GM04504 (cell line): Measurements from ENCODE around the gene CCDC83.
"Not testable (repeated sequence)": the region's sequence is repeated elsewhere in the genome, so short reads cannot be mapped to it uniquely, and the experiment has no call there.

Source experiments
- DNase-seq: peaks from one replicate; pipeline ENCODE4 v3.0.0-alpha.2; 2012; ENCODE audit warnings: low read depth

CCDC83 gene

GRCh38 chr11:85835729-85836128 is 19.5 kb upstream of the CCDC83 start:
- DNase-seq = no peak

DNA sequence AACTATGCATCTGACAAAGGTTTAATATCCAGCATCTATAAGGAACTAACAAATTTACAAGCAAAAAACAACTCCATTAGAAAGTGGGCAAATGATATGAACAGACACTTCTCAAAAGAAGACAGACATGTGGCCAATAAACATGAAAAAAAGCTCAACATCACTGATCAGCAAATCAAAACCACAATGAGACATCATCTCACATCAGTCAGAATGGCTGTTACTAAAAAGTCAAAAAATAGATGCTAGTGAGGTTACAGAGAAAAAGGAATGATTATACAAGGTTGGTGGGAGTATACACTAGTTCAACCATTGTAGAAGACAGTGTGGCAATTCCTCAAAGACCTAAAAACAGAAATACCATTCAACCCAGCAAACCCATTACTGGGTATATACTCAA is 14.3 kb upstream of the CCDC83 start:
- DNase-seq = not testable (repeated sequence)

- no peak for DNase-seq
These were observed 11.3 kb upstream of the CCDC83 start for GRCh38 chr11:85843929-85844328.

DNA sequence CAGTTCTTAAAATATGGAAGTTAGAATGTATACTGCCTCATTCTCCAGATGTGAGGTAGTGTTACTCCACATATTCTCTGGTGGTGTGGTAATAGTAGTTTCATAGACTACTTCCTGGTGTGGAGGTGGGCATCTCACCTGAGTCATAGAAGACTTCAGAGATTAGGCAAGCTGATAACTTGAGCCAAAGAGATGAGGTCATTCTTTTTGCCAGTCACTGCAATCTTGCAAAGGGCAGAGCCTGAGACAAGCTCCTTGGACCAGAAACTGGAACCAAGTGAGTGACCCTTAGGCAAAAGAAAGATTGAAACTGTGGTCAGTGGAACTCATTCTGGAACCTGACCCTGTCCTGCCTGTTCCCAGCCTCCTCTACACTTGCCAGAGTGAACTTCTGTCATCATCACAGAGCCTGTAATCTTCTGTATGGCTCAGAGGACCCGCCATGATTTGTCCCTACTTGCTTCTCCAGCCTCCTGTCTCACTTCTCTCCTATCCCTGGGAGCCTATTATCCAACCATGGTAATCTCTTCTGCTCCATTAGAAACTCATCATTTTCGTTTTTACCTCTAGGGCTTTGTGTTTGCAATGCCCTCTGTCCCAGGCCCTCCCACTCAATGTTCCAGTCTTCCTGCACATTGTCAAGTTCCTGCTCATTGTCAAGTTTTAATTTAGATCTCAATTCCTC is 10.6 kb upstream of the CCDC83 start:
- no peak for DNase-seq

GRCh38 chr11:85845124-85845631 is 10.0 kb upstream of the CCDC83 start:
- no peak for DNase-seq

GRCh38 chr11:85847436-85847835 is 7.7 kb upstream of the CCDC83 start:
- no peak for DNase-seq

DNA sequence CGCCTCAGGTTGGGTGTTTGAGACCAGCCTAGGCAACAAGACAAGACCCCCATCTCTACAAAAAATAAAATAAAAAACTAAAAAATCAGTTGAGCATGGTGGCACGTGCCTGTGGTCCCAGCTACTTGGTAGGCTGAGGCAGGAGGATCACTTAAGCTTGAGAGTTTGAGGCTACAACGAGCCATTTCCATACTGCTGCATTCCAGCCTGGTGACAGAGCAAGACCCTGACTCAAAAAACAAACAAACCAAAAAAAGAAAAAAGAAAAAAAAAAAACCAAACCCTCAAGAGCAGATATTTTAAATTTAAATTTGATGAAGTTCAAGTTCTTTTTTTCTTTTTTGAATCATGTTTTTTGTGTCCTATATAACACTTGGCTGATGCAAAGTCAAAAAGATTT is 7.2 kb upstream of the CCDC83 start:
- no peak for DNase-seq

DNA sequence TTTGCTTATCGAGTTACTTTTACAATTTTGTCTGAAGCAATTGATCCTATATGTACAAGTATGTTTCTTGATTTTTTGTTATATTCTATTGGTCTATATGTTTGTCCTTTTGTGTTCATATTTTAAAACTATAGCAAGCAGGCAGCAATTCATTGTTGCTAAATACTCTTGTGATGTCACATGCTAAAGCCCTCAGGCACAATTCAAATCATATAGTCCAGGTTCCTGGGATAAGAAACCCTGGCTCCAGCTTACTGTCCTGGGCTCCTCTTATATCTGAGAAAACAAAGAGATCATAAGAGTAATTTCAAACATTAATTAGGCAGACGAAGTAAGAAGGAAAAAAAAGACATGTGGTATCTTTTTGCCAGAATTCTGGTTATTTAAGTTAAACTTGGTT is 6.6 kb upstream of the CCDC83 start:
- no peak for DNase-seq

- DNase-seq = not testable (repeated sequence)
These were observed 2.4 kb upstream of the CCDC83 start for GRCh38 chr11:85852754-85853153.

DNA sequence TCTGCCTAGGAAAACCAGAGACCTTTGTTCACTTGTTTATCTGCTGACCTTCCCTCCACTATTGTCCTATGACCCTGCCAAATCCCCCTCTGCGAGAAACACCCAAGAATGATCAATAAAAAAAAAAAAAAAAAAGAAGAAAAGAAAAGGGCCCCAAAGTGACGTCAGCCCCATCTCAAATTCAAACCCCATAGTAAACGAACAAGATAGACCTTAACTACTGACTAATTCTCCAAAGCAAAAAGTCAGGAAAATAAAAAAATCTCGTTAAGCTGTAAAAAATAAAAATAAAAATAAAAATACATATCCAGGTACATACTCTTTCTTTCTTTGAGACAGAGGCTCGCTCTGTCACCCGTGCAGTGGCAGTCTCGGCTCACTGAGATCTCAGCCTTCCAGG is 1.6 kb upstream of the CCDC83 start:
- not testable (repeated sequence) for DNase-seq

DNA sequence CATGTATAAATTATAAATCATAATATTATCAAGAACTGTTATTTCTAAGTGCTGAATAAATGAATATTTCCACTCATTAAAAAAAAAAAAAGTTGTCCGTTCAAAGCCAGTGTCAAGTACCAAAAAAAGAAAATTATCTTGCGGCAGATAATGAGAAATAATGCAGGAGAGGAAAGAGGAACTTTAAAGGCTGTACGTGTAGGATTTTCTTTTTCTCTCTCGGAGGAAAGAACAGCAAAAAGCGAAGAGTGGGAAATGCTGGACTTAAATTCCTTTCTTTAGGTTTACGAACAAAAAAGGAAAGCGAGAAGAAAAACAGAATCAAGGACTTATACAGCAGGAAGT is 999 bp upstream of the CCDC83 start:
- no peak for DNase-seq

GRCh38 chr11:85854557-85855340 is 434 bp upstream of the CCDC83 start:
- peak; percentile 77 for DNase-seq

GRCh38 chr11:85857098-85857497 is 1.9 kb downstream of the CCDC83 start:
- no peak for DNase-seq

GRCh38 chr11:85859541-85859940 is 4.4 kb downstream of the CCDC83 start:
- not testable (repeated sequence) for DNase-seq

DNA sequence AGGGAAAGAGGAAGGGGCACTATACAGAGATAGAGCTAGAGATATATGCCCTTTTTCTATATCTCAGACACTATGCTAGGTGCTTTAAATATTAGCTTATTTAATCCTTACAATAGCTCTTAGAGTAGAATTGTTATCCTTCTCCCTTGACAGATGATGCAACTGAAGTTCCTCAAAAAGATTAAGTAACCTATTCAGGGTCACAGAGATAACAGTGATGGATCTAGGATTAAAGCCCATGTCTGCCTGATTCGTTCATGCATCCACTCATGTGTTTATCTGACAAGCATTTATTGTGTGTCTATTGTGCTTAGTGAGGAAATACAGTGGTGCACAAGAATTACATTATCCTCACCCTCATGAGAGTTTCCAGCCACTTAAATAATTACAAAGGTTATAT is 8.7 kb downstream of the CCDC83 start:
- DNase-seq = no peak

- no peak for DNase-seq
These were observed 11.1 kb downstream of the CCDC83 start for GRCh38 chr11:85866137-85866827.

GRCh38 chr11:85867751-85868150 is 12.6 kb downstream of the CCDC83 start:
- DNase-seq = no peak

- no peak for DNase-seq
These were observed 14.6 kb downstream of the CCDC83 start for GRCh38 chr11:85869781-85870180.

DNA sequence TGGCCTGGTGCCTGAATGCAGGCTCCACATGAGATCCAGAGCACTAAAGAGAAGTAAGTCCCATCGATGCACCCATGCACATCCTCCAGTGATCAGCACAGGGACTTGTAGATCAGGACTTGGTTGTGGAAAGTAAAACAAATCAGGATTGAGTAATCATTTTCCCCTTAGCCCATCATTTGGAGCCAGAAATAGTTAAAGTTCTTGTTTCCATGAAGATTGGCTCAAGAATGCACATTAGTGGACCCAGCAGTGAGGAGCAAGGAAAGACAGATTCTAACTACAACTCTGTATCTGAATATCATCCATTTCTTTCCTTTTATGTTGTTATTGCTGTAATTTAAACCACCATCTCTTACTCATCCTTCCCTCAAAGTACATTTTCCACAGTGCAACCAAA is 19.1 kb downstream of the CCDC83 start:
- DNase-seq = no peak

GRCh38 chr11:85875505-85875904 is 20.3 kb downstream of the CCDC83 start:
- DNase-seq = no peak

DNA sequence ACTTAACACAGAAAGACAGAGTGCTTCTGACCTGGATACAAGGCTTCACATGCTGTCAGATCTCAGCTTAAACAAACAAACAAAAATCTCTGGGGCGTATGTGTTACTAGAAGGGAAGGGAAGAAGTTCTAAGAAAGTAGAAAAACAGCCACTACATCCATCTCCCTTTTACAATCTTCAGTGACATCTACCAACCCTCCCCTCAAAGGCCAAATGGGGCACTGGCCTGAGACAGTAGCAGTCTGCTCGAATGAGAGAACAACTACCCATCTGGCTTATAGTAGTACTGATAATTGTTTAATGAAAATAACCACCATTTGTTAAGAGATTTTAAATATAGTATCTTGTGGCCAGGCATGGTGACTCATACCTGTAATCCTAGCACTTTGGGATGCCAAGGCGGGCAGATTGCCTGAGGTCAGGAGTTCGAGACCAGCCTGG is 29.4 kb downstream of the CCDC83 start:
- DNase-seq = no peak

GRCh38 chr11:85886089-85887056 is 31.2 kb downstream of the CCDC83 start:
- peak; percentile 73 for DNase-seq
